H1 (cell line): ENCODE measurements around the gene ADCY5. TPM values are rescaled to one million over a fixed set of nuclear protein-coding genes. Genes with fewer than 3 reads are reported as not detected.

Experiments
- RAD21 ChIP-seq, 2 experiments: IDR thresholded peaks in 1 of 2; conservative IDR thresholded peaks in 1 of 2; 2 replicates each; pipeline ENCODE4 v1.6.1; 2011; ENCODE audit warnings: low read depth in 2 of 2, low read length in 2 of 2, improper control_type of control experiment in 1 of 2, inconsistent platforms in 1 of 2, mild to moderate bottlenecking in 1 of 2, moderate library complexity in 1 of 2
- polyA plus RNA-seq, 7 experiments: library from polyadenylated mRNA; depleted of rRNA in 3 of 7; stranded (reverse) in 5 of 7; unstranded in 2 of 7; fragments of >200 nt in 5 of 7; fragments of 200-250 nt in 2 of 7; gene quantifications; 1 replicate in 5 of 7; 2 replicates in 1 of 7; 4 replicates in 1 of 7; pipeline versions ENCODE4 v1.2.1 to v1.2.3, GENCODE V29; 2011 to 2013; ENCODE audit warnings: missing spikeins in 2 of 7, mixed read lengths in 2 of 7
- total RNA-seq: library from RNA; stranded (reverse); fragmentation: NEBNext Ultra II Directional; extraction: Animal tissue kit (Norgen Biotek cat#: 25700); gene quantifications from 2 replicates; pipeline ENCODE4 v1.2.1, GENCODE V29; 2021

The ADCY5 gene
- total and polyA plus RNA-seq, 2 of the 8 experiments (the other 6 are each of a cell fraction or from before 2014, with no cell fraction given): 18.9 to 40.8 TPM

DNA sequence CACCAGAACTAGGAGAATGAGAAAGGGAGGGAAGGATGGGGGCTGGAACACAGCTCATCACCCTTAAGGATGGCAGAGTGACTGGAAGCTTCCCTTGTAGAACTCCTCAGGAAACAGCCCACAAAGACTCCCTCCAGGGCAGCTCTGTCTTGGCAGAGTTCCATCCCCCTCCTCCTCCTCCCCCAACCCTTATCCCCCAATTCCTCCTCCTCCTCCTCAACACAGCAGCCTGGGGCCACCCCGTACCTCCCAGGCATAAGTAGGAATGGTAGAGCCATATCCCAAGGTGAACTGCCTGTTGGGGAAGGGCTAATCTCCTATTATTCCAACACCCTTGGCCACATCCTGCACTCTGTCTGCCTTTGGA lies 38.8 kb downstream of the ADCY5 start (continued):
- no peak for TF ChIP-seq RAD21 (IDR thresholded peaks at IDR 0.05 in 1 of 2, conservative IDR thresholded peaks at IDR 0.05 in 1 of 2; ENCODE audit: low read depth in 2 of 2, low read length in 2 of 2)
